Stimulated activated naive CD8-positive, alpha-beta T cell treated with anti-CD3 and anti-CD28 coated beads, Interleukin-15, Interleukin-2, amounts not matched to agents 100 U/mL and 50 U/mL, for 24 hours (primary cell): ENCODE measurements around the gene ACVR2B.

Experiments used
- ATAC-seq: fragments of 150-1000 bp; cut with Tn5 transposase; one replicate; pipeline ENCODE4 v1.10.0; 2021
- DNase-seq: peaks from one replicate; pipeline ENCODE4 v3.0.0; 2021

Gene ACVR2B

GRCh38 chr3:38533285-38533976 lies 79.7 kb downstream of the ACVR2B start:
- DNase-seq (no peak), ATAC-seq (no peak)

DNA sequence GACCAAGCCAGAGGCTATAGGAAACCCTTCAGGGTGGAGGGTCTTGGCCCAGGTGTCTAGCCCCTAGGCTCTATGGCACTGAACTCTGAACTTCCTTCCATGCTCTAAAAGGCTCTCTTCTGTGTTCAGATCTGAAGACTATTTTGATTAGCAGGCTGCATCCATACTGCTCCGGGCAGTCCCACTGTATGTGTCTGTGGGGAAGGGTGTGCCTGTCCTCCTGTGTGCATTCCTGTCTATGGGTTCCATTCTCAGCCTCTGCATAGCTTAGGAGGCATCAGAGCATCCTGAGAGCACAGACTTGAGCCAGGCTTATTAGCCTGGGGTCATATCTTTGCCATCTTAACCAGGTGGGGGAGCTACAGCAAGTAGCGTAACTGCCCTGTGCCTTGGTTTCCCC lies 80.5 kb downstream of the ACVR2B start:
- ATAC-seq (no peak), DNase-seq (no peak)

DNA sequence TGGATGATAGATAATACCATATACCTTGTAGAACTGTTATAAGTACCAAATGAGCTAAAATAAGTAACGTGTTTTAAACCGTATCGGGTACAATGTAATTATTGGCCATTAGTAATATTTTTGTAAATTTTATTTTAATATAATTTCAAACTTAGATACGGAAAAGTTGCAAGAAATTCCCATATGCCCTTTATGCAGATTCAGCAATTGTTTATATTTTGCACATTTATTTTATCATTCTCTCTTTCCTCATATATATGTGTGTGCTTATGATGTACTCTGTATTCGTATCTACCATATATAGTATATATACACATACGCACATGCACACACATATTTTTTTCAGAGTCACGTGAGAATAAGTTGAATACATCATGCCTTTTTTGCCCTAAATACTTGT lies 80.9 kb downstream of the ACVR2B start:
- no peak for DNase-seq
- ATAC-seq: no peak

DNA sequence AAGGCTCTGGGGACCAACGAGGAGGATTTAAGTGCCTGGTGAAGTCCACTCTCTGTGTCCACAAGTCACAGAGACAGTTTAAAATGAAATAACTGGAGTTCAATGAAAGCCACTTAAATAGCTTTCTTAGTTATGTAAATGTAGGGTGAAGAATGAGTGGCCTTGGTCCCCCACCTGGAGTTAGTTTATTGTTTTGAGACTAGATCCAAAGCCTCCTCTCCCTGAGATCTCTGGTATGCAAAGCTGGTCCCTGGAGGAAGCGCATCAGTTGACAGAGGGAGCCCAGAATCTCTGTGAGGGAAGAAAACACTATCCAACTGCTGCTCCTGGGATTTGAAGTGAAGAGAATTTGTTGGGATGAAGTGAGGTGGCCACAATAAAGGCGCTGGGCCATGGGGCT lies 83.0 kb downstream of the ACVR2B start:
- no peak for DNase-seq
- no peak for ATAC-seq

DNA sequence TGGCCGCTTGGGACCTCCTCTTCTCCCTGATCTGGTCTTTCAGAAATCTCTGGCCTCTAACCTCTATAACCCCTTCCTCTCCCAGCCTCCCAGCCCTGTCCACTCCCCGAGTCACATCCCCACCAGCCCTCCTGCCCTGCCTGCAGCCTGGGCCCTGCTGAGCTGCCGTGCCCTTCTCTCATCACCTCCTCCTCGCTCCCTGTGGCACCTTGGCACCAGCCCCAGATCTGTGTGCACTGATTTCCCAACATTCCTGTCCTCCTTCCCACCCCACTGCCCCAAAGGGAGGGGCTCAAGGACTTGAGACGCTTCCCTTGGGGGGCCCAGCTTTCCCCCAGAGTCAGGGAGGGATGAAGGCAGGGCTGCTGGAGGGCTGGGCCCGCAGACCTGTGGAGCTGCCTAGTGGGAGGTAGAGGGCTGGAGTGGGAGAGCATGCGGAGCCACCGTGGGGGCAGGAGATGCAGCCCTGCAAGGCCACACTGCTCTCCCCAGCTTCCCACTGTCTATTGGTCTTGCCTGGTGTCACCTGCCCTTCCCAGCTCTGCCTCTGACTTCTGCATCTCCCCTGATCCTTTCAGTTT lies 85.2 kb downstream of the ACVR2B start:
- ATAC-seq: no peak
- no peak for DNase-seq

DNA sequence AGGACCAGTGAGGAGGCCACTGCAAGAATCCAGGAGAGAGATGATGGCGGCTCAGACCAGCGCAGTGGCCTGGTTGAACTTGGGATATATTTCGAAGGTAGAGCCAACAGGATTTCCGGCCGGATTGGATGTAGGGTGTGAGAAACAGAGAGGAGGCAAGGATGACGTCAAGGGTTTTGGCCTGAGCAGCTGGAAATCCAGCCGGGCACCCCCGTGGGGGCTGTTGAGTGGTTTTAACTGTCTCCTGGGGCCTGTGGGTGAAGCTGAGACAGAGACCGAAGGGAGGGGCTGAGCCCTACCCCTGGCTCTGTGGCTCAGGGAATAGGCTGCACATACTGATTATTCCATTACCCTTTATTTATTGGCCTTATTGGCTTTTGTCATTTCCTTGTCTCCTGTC lies 88.1 kb downstream of the ACVR2B start:
- DNase-seq (no peak), ATAC-seq (no peak)
